HG03025 (cell line): ENCODE measurements around the gene STX17.
"Not testable (repeated sequence)": the region's sequence is repeated elsewhere in the genome, so short reads cannot be mapped to it uniquely, and the experiment has no call there.

ENCODE experiments used
- ATAC-seq: cut with Tn5 transposase; IDR thresholded peaks from one replicate; pipeline ENCODE4 v1.9.1; 2021; ENCODE audit warnings: mild to moderate bottlenecking, moderate library complexity; ENCODE audit not compliant: unreplicated experiment, low FRiP score

Gene STX17

GRCh38 chr9:99966001-99966400, 59.5 kb downstream of the STX17 start:
- ATAC-seq, result no peak

- no peak for ATAC-seq
Observed at GRCh38 chr9:99966716-99967115, 60.3 kb downstream of the STX17 start.

GRCh38 chr9:99967457-99967856, 61.0 kb downstream of the STX17 start:
- ATAC-seq, result no peak

GRCh38 chr9:99970481-99970880, 64.0 kb downstream of the STX17 start:
- no peak for ATAC-seq

- ATAC-seq, result no peak
Observed at GRCh38 chr9:99971410-99971809, 65.0 kb downstream of the STX17 start.

- ATAC-seq, result no peak
Observed at GRCh38 chr9:99973455-99973854, 67.0 kb downstream of the STX17 start.

- no peak for ATAC-seq
Observed at GRCh38 chr9:99977033-99977792, 70.8 kb downstream of the STX17 start.

GRCh38 chr9:99978221-99978620, 71.8 kb downstream of the STX17 start:
- ATAC-seq, result no peak

GRCh38 chr9:99980598-99980997, 74.1 kb downstream of the STX17 start:
- ATAC-seq, result no peak

- no peak for ATAC-seq
Observed at GRCh38 chr9:99986642-99987041, 80.2 kb downstream of the STX17 start.

- not testable (repeated sequence) for ATAC-seq
Observed at GRCh38 chr9:99990508-99990907, 84.1 kb downstream of the STX17 start.

- ATAC-seq, result no peak
Observed at GRCh38 chr9:99998266-99998665, 91.8 kb downstream of the STX17 start.

GRCh38 chr9:99998866-99999265, 92.4 kb downstream of the STX17 start:
- no peak for ATAC-seq

- no peak for ATAC-seq
Observed at GRCh38 chr9:99999797-100000196, 93.3 kb downstream of the STX17 start.

- no peak for ATAC-seq
Observed at GRCh38 chr9:100011062-100011681, 104.7 kb downstream of the STX17 start.

- no peak for ATAC-seq
Observed at GRCh38 chr9:100012279-100012678, 105.8 kb downstream of the STX17 start.

GRCh38 chr9:100013573-100013972, 107.1 kb downstream of the STX17 start:
- no peak for ATAC-seq

- ATAC-seq, result no peak
Observed at GRCh38 chr9:100014846-100015245, 108.4 kb downstream of the STX17 start.

- no peak for ATAC-seq
Observed at GRCh38 chr9:100019541-100019940, 113.1 kb downstream of the STX17 start.
